ENCODE results near the gene RPS6KA2.

Gene RPS6KA2

GRCh38 chr6:166613027-166613426, 14.0 kb downstream of the RPS6KA2 start:
- DNase-seq: no peak

- no peak for DNase-seq
Observed at GRCh38 chr6:166612471-166612881, 14.6 kb downstream of the RPS6KA2 start.

- no peak for DNase-seq
Observed at GRCh38 chr6:166611631-166612030, 15.4 kb downstream of the RPS6KA2 start.

- DNase-seq: no peak
Observed at GRCh38 chr6:166610069-166610468, 17.0 kb downstream of the RPS6KA2 start.

- DNase-seq: no peak
Observed at GRCh38 chr6:166608774-166609173, 18.3 kb downstream of the RPS6KA2 start.

GRCh38 chr6:166605752-166606151, 21.3 kb downstream of the RPS6KA2 start:
- DNase-seq: no peak

- no peak for DNase-seq
Observed at GRCh38 chr6:166604911-166605310, 22.1 kb downstream of the RPS6KA2 start.

GRCh38 chr6:166604328-166604727, 22.7 kb downstream of the RPS6KA2 start:
- no peak for DNase-seq

- no peak for DNase-seq
Observed at GRCh38 chr6:166603043-166603690, 23.9 kb downstream of the RPS6KA2 start.

GRCh38 chr6:166601956-166602355, 25.1 kb downstream of the RPS6KA2 start:
- no peak for DNase-seq

- no peak for DNase-seq
Observed at GRCh38 chr6:166600931-166601330, 26.1 kb downstream of the RPS6KA2 start.

GRCh38 chr6:166599205-166599604, 27.8 kb downstream of the RPS6KA2 start:
- DNase-seq: no peak

- no peak for DNase-seq
Observed at GRCh38 chr6:166598441-166599138, 28.5 kb downstream of the RPS6KA2 start.

GRCh38 chr6:166597711-166598440, 29.2 kb downstream of the RPS6KA2 start:
- DNase-seq: no peak

- DNase-seq: no peak
Observed at GRCh38 chr6:166596776-166597507, 30.1 kb downstream of the RPS6KA2 start.

GRCh38 chr6:166595949-166596348, 31.1 kb downstream of the RPS6KA2 start:
- no peak for DNase-seq

- DNase-seq: no peak
Observed at GRCh38 chr6:166595061-166595780, 31.8 kb downstream of the RPS6KA2 start.

GRCh38 chr6:166592821-166593220, 34.2 kb downstream of the RPS6KA2 start:
- no peak for DNase-seq

- no peak for DNase-seq
Observed at GRCh38 chr6:166591961-166592520, 35.0 kb downstream of the RPS6KA2 start.

- DNase-seq: no peak
Observed at GRCh38 chr6:166591026-166591425, 36.0 kb downstream of the RPS6KA2 start.

- no peak for DNase-seq
Observed at GRCh38 chr6:166589786-166590574, 37.1 kb downstream of the RPS6KA2 start.

All from activated CD4-positive, alpha-beta T cell treated with anti-CD3 and anti-CD28 coated beads, Interleukin-2, amount 50 U/mL, for 4 hours (primary cell).